Measurements from ENCODE around the gene HMCN1.

HMCN1 gene

DNA sequence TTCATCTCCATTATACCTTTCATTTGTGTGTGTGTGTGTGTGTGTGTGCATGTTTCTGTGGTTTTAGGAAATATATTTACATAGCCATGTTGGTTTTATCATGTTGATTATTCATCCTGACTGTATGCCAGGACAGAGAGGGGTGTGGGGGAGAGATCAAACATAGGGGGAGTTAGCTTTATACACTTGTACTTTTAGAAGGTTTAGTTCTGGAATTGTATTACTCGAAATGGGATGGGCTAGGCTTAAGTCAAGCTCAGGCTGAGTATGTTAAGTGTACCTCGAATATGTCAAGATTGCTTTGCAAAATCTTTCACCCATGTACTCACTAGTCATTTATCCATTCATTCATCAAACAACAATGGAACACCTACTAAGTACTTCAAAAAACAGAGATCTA lies 123.3 kb downstream of the HMCN1 start:
- DNase-seq (ENCODE audit: low spot score) = no peak

DNA sequence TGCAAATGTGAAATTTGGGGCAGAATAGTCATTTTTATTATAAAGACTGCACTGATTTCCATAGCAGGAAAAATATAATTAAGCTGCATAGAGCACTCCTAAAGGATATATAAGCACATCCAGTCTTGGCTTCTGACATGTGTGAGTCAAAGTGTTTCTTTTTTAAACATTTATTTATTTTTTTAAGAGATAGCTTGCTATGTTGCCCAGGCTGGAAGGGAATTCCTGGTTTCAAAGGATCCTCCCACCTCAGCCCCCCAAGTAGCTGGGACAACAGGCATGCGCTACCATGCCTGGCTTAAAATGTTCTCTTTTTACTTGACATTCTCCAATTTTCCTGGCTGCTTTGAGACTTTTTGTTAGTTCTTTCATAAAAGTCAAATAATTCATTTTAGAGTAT lies 126.1 kb downstream of the HMCN1 start:
- TF ChIP-seq, protein P1, sequence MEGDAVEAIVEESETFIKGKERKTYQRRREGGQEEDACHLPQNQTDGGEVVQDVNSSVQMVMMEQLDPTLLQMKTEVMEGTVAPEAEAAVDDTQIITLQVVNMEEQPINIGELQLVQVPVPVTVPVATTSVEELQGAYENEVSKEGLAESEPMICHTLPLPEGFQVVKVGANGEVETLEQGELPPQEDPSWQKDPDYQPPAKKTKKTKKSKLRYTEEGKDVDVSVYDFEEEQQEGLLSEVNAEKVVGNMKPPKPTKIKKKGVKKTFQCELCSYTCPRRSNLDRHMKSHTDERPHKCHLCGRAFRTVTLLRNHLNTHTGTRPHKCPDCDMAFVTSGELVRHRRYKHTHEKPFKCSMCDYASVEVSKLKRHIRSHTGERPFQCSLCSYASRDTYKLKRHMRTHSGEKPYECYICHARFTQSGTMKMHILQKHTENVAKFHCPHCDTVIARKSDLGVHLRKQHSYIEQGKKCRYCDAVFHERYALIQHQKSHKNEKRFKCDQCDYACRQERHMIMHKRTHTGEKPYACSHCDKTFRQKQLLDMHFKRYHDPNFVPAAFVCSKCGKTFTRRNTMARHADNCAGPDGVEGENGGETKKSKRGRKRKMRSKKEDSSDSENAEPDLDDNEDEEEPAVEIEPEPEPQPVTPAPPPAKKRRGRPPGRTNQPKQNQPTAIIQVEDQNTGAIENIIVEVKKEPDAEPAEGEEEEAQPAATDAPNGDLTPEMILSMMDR (IDR thresholded peaks at IDR 0.05; ENCODE audit: poor library complexity, severe bottlenecking) = no peak
- no peak for ATAC-seq (ENCODE audit: low read depth)

More for the DNA sequence above, 123.3 kb downstream of the HMCN1 start:
- Histone ChIP-seq H3K9me3 (ENCODE audit: severe bottlenecking) (no peaks in the 10 kb centered on the region), H3K27me3 (ENCODE audit: insufficient read depth, poor library complexity, severe bottlenecking) (no peaks in the 10 kb centered on the region), H3K27ac (ENCODE audit: poor library complexity, severe bottlenecking) (no peak overlapping the region), H3K4me1 (ENCODE audit: insufficient read depth, poor library complexity, severe bottlenecking) (peaks cover 6% of the 10 kb centered on the region), H3K4me3 (ENCODE audit: severe bottlenecking) (no peak overlapping the region), H3K36me3 (ENCODE audit: low read depth) (no peaks in the 10 kb centered on the region)
- TF ChIP-seq, protein P1 (IDR thresholded peaks at IDR 0.05; ENCODE audit: poor library complexity, severe bottlenecking) = no peak
- ATAC-seq (ENCODE audit: low read depth) = peak; percentile 23; the same call in 1 of the 3 replicates

DNA sequence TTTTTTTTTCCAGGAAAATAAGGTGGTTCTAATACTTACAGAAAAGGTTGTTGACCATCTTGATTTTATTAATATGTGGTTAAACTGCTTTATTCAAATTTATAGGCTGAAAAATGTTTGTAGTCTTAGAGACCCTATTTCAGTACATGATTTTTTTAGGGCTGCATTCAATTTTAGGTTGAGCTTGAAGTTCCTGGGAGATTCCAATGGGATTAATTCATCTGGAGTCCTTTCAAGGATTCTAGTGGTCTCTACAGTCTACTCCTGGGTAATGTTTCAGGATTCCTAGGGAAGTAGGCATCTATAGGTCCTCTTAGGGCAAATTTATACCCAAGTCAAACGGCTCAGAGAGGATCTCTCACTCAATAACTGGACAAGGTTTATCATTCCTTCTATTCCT lies 126.7 kb downstream of the HMCN1 start:
- H3K27ac ChIP-seq (ENCODE audit: poor library complexity, severe bottlenecking) = no peak overlapping the region
- peaks cover 8% of the 10 kb centered on the region for H3K4me1 ChIP-seq (ENCODE audit: insufficient read depth, poor library complexity, severe bottlenecking)
- TF ChIP-seq, protein P1 (IDR thresholded peaks at IDR 0.05; ENCODE audit: poor library complexity, severe bottlenecking) = no peak
- ATAC-seq (ENCODE audit: low read depth) (no peak), DNase-seq (ENCODE audit: low spot score) (no peak)
- H3K36me3 ChIP-seq (ENCODE audit: low read depth) = no peaks in the 10 kb centered on the region
- no peaks in the 10 kb centered on the region for H3K9me3 ChIP-seq (ENCODE audit: severe bottlenecking)
- no peaks in the 10 kb centered on the region for H3K27me3 ChIP-seq (ENCODE audit: insufficient read depth, poor library complexity, severe bottlenecking)
- H3K4me3 ChIP-seq (ENCODE audit: severe bottlenecking) = no peak overlapping the region

More for the DNA sequence above, 126.1 kb downstream of the HMCN1 start:
- H3K36me3 ChIP-seq (ENCODE audit: low read depth) = no peaks in the 10 kb centered on the region
- H3K27ac ChIP-seq (ENCODE audit: poor library complexity, severe bottlenecking) = no peak overlapping the region
- H3K4me1 ChIP-seq (ENCODE audit: insufficient read depth, poor library complexity, severe bottlenecking) = peaks cover 8% of the 10 kb centered on the region
- H3K9me3 ChIP-seq (ENCODE audit: severe bottlenecking) = no peaks in the 10 kb centered on the region
- no peak for DNase-seq (ENCODE audit: low spot score)
- no peak overlapping the region for H3K4me3 ChIP-seq (ENCODE audit: severe bottlenecking)
- no peaks in the 10 kb centered on the region for H3K27me3 ChIP-seq (ENCODE audit: insufficient read depth, poor library complexity, severe bottlenecking)

DNA sequence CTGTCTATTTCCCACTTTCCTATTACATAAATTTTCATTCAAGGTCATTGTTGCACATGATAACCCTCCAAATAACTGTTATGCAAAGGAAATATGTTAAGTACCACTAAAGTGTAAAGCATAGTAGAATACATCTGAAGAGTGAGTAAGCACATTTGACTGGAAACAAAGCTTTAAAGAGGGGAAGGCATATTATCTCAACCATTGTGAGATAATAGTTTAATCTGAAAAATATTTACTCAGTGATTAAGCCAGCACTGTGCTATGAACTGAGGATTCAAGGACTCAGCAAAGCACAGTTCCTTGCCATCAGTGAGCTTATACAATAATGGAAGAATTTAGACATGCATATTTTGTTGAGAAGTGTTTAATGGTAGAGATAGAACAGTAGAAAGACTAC lies 127.4 kb downstream of the HMCN1 start:
- H3K4me1 ChIP-seq (ENCODE audit: insufficient read depth, poor library complexity, severe bottlenecking) = peaks cover 8% of the 10 kb centered on the region
- H3K4me3 ChIP-seq (ENCODE audit: severe bottlenecking) = no peak overlapping the region
- no peaks in the 10 kb centered on the region for H3K27me3 ChIP-seq (ENCODE audit: insufficient read depth, poor library complexity, severe bottlenecking)
- TF ChIP-seq, protein P1 (IDR thresholded peaks at IDR 0.05; ENCODE audit: poor library complexity, severe bottlenecking) = no peak
- H3K27ac ChIP-seq (ENCODE audit: poor library complexity, severe bottlenecking) = no peak overlapping the region
- DNase-seq (ENCODE audit: low spot score) (no peak), ATAC-seq (ENCODE audit: low read depth) (no peak)
- no peaks in the 10 kb centered on the region for H3K9me3 ChIP-seq (ENCODE audit: severe bottlenecking)
- H3K36me3 ChIP-seq (ENCODE audit: low read depth) = no peaks in the 10 kb centered on the region

DNA sequence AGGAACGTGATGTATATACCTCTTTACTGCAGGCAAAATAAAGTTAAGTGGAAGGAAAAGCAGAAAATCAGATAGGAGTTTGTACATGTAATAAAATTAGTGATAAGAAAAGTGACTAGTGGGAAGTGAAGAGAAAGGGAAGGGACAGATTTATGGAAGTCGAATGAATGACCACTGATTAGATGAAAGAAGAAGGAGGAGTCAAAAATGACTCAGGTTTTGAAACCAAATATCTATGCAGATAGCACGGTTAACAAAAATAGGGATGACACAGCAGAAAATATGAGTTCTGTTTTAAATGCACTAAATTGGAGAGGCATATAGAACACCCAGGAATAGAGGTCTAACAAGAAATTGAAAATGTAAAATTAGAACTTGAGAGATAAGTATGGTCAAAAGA lies 128.0 kb downstream of the HMCN1 start:
- ATAC-seq (ENCODE audit: low read depth) (no peak), DNase-seq (ENCODE audit: low spot score) (no peak)
- Histone ChIP-seq H3K27ac (ENCODE audit: poor library complexity, severe bottlenecking) (no peak overlapping the region), H3K27me3 (ENCODE audit: insufficient read depth, poor library complexity, severe bottlenecking) (no peaks in the 10 kb centered on the region), H3K4me1 (ENCODE audit: insufficient read depth, poor library complexity, severe bottlenecking) (peaks cover 8% of the 10 kb centered on the region), H3K9me3 (ENCODE audit: severe bottlenecking) (no peaks in the 10 kb centered on the region), H3K4me3 (ENCODE audit: severe bottlenecking) (no peak overlapping the region), H3K36me3 (ENCODE audit: low read depth) (no peaks in the 10 kb centered on the region)
- TF ChIP-seq, protein P1 (IDR thresholded peaks at IDR 0.05; ENCODE audit: poor library complexity, severe bottlenecking) = no peak

All from RWPE2 (cell line).